NCI-H2171 (cell line): ENCODE data around the gene AMBP.
A peak's percentile ranks its signal among the peaks of the same experiment; 100 is the strongest.
"Not testable (repeated sequence)": the region's sequence is repeated elsewhere in the genome, so short reads cannot be mapped to it uniquely, and the experiment has no call there.

ENCODE experiments used
- DNase-seq: peaks from one replicate; lab custom pipeline; 2025; lab: John Stamatoyannopoulos, UW

The AMBP gene

GRCh38 chr9:114092336-114092735 lies 14.2 kb upstream of the AMBP start:
- no peak for DNase-seq

GRCh38 chr9:114091711-114092110 lies 13.6 kb upstream of the AMBP start:
- DNase-seq: no peak

- DNase-seq: no peak
These were observed 12.7 kb upstream of the AMBP start for GRCh38 chr9:114090798-114091197.

- DNase-seq: no peak
These were observed 11.2 kb upstream of the AMBP start for GRCh38 chr9:114089206-114089840.

- DNase-seq: no peak
These were observed 10.6 kb upstream of the AMBP start for GRCh38 chr9:114088571-114089170.

GRCh38 chr9:114087721-114088120 lies 9.6 kb upstream of the AMBP start:
- DNase-seq: no peak

- no peak for DNase-seq
These were observed 8.5 kb upstream of the AMBP start for GRCh38 chr9:114086607-114087006.

GRCh38 chr9:114086009-114086408 lies 7.9 kb upstream of the AMBP start:
- DNase-seq: no peak

- no peak for DNase-seq
These were observed 7.3 kb upstream of the AMBP start for GRCh38 chr9:114085387-114085789.

- no peak for DNase-seq
These were observed 6.4 kb upstream of the AMBP start for GRCh38 chr9:114084282-114085073.

GRCh38 chr9:114083666-114084065 lies 5.6 kb upstream of the AMBP start:
- DNase-seq: no peak

GRCh38 chr9:114082763-114083412 lies 4.8 kb upstream of the AMBP start:
- not testable (repeated sequence) for DNase-seq

GRCh38 chr9:114082017-114082762 lies 4.1 kb upstream of the AMBP start:
- peak; percentile 86 for DNase-seq

GRCh38 chr9:114081441-114082016 lies 3.4 kb upstream of the AMBP start:
- no peak for DNase-seq

GRCh38 chr9:114080773-114081440 lies 2.8 kb upstream of the AMBP start:
- no peak for DNase-seq

GRCh38 chr9:114080195-114080772 lies 2.2 kb upstream of the AMBP start:
- DNase-seq: no peak

- no peak for DNase-seq
These were observed 669 bp upstream of the AMBP start for GRCh38 chr9:114078781-114079156.

- DNase-seq: no peak
These were observed 800 bp downstream of the AMBP start for GRCh38 chr9:114077162-114077837.

- DNase-seq: no peak
These were observed 1.6 kb downstream of the AMBP start for GRCh38 chr9:114076237-114077161.
